GM12878 (cell line): ENCODE measurements around the gene LEF1. TPM values are rescaled to one million over a fixed set of nuclear protein-coding genes. Genes with fewer than 3 reads are reported as not detected.

Source experiments
- ATAC-seq: fragments of 200-7000 bp; cut with Tn5 transposase; 3 replicates; pipeline ENCODE4 v1.9.1; 2020; ENCODE audit warnings: mild to moderate bottlenecking, moderate library complexity
- BruUV-seq: library from RNA; stranded (reverse); fragments of 400-500 nt; replicated peaks from 2 replicates; lab custom pipeline; 2021; lab: Mats Ljungman, UMichigan
- CTCF ChIA-PET: fragments of 300-600 bp; sonication (Branson Sonifier 250); formaldehyde crosslinking; extraction: SDS; loops from one replicate; lab custom pipeline; 2021; ENCODE audit warnings: inconsistent platforms; lab: Yijun Ruan, JAX
- POLR2A ChIA-PET: fragments of 350-600 bp; formaldehyde crosslinking; extraction: SDS; loops from one replicate; lab custom pipeline; 2021; ENCODE audit warnings: inconsistent platforms; lab: Charles Lee
- RAD21 ChIA-PET: fragments of 300-600 bp; sonication (Branson Sonifier 250); formaldehyde crosslinking; loops from one replicate; lab custom pipeline; 2023; ENCODE audit warnings: antibody characterized with exemption; ENCODE audit not compliant: unreplicated experiment; lab: Charles Lee
- SMC1A ChIA-PET: fragments of 300-600 bp; sonication (Branson Sonifier 250); formaldehyde crosslinking; loops from one replicate; lab custom pipeline; 2023; ENCODE audit not compliant: unreplicated experiment, uncharacterized antibody; lab: Charles Lee
- DNase-seq: peaks from one replicate; pipeline ENCODE4 v3.0.0-alpha.2; 2011; ENCODE audit warnings: low read depth, low spot score
- FAIRE-seq: peaks from 3 replicates; lab custom pipeline; 2011; peaks lifted over from hg19 to GRCh38; lab: Jason Lieb, UNC
- H2AFZ ChIP-seq: 2 replicates; pipeline ENCODE4 v1.6.0; 2011; ENCODE audit warnings: low read depth, low read length, control low read depth; ENCODE audit not compliant: control insufficient read depth
- H3K27ac ChIP-seq: 2 replicates; pipeline ENCODE4 v1.5.1; 2011; ENCODE audit warnings: control low read depth; ENCODE audit not compliant: control insufficient read depth, insufficient read depth
- H3K27me3 ChIP-seq, 2 experiments: replicated peaks in 1 of 2; 2 replicates each; pipeline versions ENCODE4 v1.6.0 to v1.6.1; 2011; ENCODE audit warnings: low read length in 1 of 2; ENCODE audit not compliant: control insufficient read depth in 2 of 2, insufficient read depth in 2 of 2
- H3K36me3 ChIP-seq, 2 experiments: 2 replicates each; pipeline ENCODE4 v1.5.1; 2011; ENCODE audit warnings: low read length in 1 of 2; ENCODE audit not compliant: control insufficient read depth in 2 of 2, insufficient read depth in 2 of 2
- H3K4me1 ChIP-seq: 2 replicates; pipeline ENCODE4 v1.6.1; 2011; ENCODE audit warnings: mild to moderate bottlenecking, low read length, moderate library complexity, mixed read lengths; ENCODE audit not compliant: control insufficient read depth, insufficient read depth
- H3K4me2 ChIP-seq: 2 replicates; pipeline ENCODE4 v1.6.0; 2011; ENCODE audit warnings: control low read depth; ENCODE audit not compliant: control insufficient read depth, insufficient read depth
- H3K4me3 ChIP-seq: fragments of 200-600 bp; sonication (generic); 2 replicates; pipeline ENCODE4 v1.5.1; 2016
- H3K79me2 ChIP-seq: 2 replicates; pipeline ENCODE4 v1.6.0; 2011; ENCODE audit warnings: low read length; ENCODE audit not compliant: control insufficient read depth, insufficient read depth
- H3K9ac ChIP-seq: 2 replicates; pipeline ENCODE4 v1.8.0; 2011; ENCODE audit warnings: low read length, control low read depth, mixed read lengths; ENCODE audit not compliant: control insufficient read depth, insufficient read depth
- H3K9me3 ChIP-seq: replicated peaks from 3 replicates; pipeline ENCODE4 v1.5.1; 2011; ENCODE audit warnings: mild to moderate bottlenecking, low read length; ENCODE audit not compliant: control insufficient read depth, insufficient read depth
- H4K20me1 ChIP-seq: 2 replicates; pipeline ENCODE4 v1.6.0; 2011; ENCODE audit not compliant: control insufficient read depth, insufficient read depth
- BCL3 ChIP-seq: IDR thresholded peaks from 2 replicates; pipeline ENCODE4 v1.6.1; 2011; ENCODE audit warnings: borderline replicate concordance, low read depth, mild to moderate bottlenecking, moderate library complexity, low read length; ENCODE audit not compliant: insufficient read depth, poor library complexity, severe bottlenecking
- DPF2 ChIP-seq: fragments of 450-650 bp; IDR thresholded peaks from 2 replicates; pipeline ENCODE4 v1.6.1; 2017; ENCODE audit warnings: mild to moderate bottlenecking
- EGR1 ChIP-seq, 2 experiments: IDR thresholded peaks; 1 replicate in 1 of 2; 2 replicates in 1 of 2; pipeline ENCODE4 v1.6.1; 2011 to 2012; ENCODE audit warnings: low read depth in 2 of 2, low read length in 2 of 2, borderline replicate concordance in 1 of 2, mild to moderate bottlenecking in 1 of 2, moderate library complexity in 1 of 2
- NRF1 ChIP-seq: conservative IDR thresholded peaks from 2 replicates; pipeline ENCODE4 v1.6.1; 2011; ENCODE audit warnings: mild to moderate bottlenecking, low read depth, low read length, improper control_type of control experiment
- POLR2AphosphoS2 ChIP-seq: IDR thresholded peaks from 2 replicates; pipeline ENCODE4 v1.6.1; 2011; ENCODE audit warnings: low read depth, mild to moderate bottlenecking, low read length, improper control_type of control experiment, moderate library complexity
- RELA ChIP-seq: fragments of 450-650 bp; IDR thresholded peaks from 2 replicates; pipeline ENCODE4 v1.8.0; 2014; ENCODE audit warnings: borderline replicate concordance; ENCODE audit not compliant: partially characterized antibody
- RELB ChIP-seq: fragments of 450-650 bp; IDR thresholded peaks from 2 replicates; pipeline ENCODE4 v1.6.1; 2017; ENCODE audit warnings: low read depth, mild to moderate bottlenecking, moderate library complexity
- RFX5 ChIP-seq: IDR thresholded peaks from 2 replicates; pipeline ENCODE4 v1.6.1; 2011; ENCODE audit warnings: low read depth, low read length, improper control_type of control experiment
- SKIL ChIP-seq: fragments of 450-650 bp; IDR thresholded peaks from 2 replicates; pipeline ENCODE4 v1.6.1; 2017; ENCODE audit warnings: mild to moderate bottlenecking, low read depth, inconsistent platforms; ENCODE audit not compliant: poor library complexity, severe bottlenecking
- SMARCA5 ChIP-seq: fragments of 450-650 bp; IDR thresholded peaks from 2 replicates; pipeline ENCODE4 v1.6.1; 2017; ENCODE audit warnings: mild to moderate bottlenecking
- WRNIP1 ChIP-seq: IDR thresholded peaks from 2 replicates; pipeline ENCODE4 v1.6.1; 2011; ENCODE audit warnings: low read depth, low read length, improper control_type of control experiment, borderline replicate concordance
- ZBTB40 ChIP-seq: fragments of 450-650 bp; IDR thresholded peaks from 2 replicates; pipeline ENCODE4 v1.6.1; 2016; ENCODE audit warnings: mild to moderate bottlenecking, moderate library complexity, borderline replicate concordance
- ZNF207 ChIP-seq: fragments of 450-650 bp; IDR thresholded peaks from 2 replicates; pipeline ENCODE4 v1.6.1; 2014; ENCODE audit warnings: antibody characterized with exemption, mild to moderate bottlenecking, borderline replicate concordance
- WGBS: methylation state at CpG from one replicate; pipeline ENCODE4 v1.1.6; 2016; ENCODE audit warnings: low lambda C conversion rate; ENCODE audit not compliant: insufficient replicate concordance, insufficient coverage; ENCODE audit errors: missing lambda C conversion rate; 5-methylcytosine and 5-hydroxymethylcytosine counted together
- in situ Hi-C: fragments of 300-500 bp; cut with MboI; formaldehyde crosslinking; loops from 9 replicates; pipeline ENCODE4 v1.14.3; 2018; ENCODE audit warnings: mixed read lengths
- intact Hi-C: fragments of 100-400 bp; cut with micrococcal nuclease; formaldehyde crosslinking; loops from one replicate; pipeline ENCODE4 v1.14.2; 2022; ENCODE audit not compliant: unreplicated experiment
- polyA plus RNA-seq, 11 experiments: library from polyadenylated mRNA; depleted of rRNA in 4 of 11; unstranded in 6 of 11; stranded (reverse) in 5 of 11; fragments of >200 nt; fragmentation: Nextera tagmentation in 4 of 11; fragmentation: Illumina TruSeq in 1 of 11; extraction: Ambion mirVana in 4 of 11; extraction: Trizol in 1 of 11; gene quantifications; 1 replicate in 1 of 11; 2 replicates in 10 of 11; pipeline versions ENCODE4 v1.2.1 to v1.2.3, GENCODE V29; 2011 to 2016; ENCODE audit warnings: inconsistent platforms in 2 of 11, missing spikeins in 2 of 11, low read depth in 1 of 11
- total RNA-seq, 4 experiments: library from RNA; depleted of rRNA in 3 of 4; stranded (reverse); fragments of >200 nt in 3 of 4; fragmentation: Illumina TruSeq in 1 of 4; extraction: Trizol in 1 of 4; gene quantifications; 2 replicates each; pipeline versions ENCODE4 v1.2.1 to v1.2.3, GENCODE V29; 2013 to 2021

The LEF1 gene
- total and polyA plus RNA-seq, 10 of the 15 experiments (the other 5 are each of a cell fraction or from before 2014, with no cell fraction given), result 10.2 to 38.1 (median 19.5) TPM

- TF ChIP-seq NRF1, result no peak
- no peak for TF ChIP-seq RELB
- no peak for TF ChIP-seq ZNF207
- no peak for TF ChIP-seq ZBTB40
- no peak for TF ChIP-seq BCL3
- no peak for TF ChIP-seq WRNIP1
- no peak for TF ChIP-seq DPF2
- TF ChIP-seq RELA, result no peak
- no peak for TF ChIP-seq EGR1 (IDR thresholded peaks at IDR 0.05; ENCODE audit: borderline replicate concordance in 1 of 2, low read depth in 2 of 2, low read length in 2 of 2)
- TF ChIP-seq POLR2AphosphoS2, result no peak
- no peak for TF ChIP-seq SKIL
- TF ChIP-seq SMARCA5, result no peak
- TF ChIP-seq RFX5, result no peak
- no peak overlapping the region for H2AFZ ChIP-seq
- no peak overlapping the region for H3K9ac ChIP-seq
- H4K20me1 ChIP-seq, result no peaks in the 10 kb centered on the region
- BruUV-seq, result no TSS peak
- CTCF ChIA-PET, result interaction anchor here (0.7 to 1.5 kb wide), 7 partner anchors 9 to 559 kb away, joined by 3 to 5 read pairs (median 3); no protein-coding TSS in a partner anchor
- ATAC-seq (no peak), FAIRE-seq (no peak), DNase-seq (no peak)
- H3K4me1 ChIP-seq, result no peaks in the 10 kb centered on the region
- no peaks in the 10 kb centered on the region for H3K27me3 ChIP-seq
- 100% methylated on average over 5 of the region's 5 CpGs for WGBS
- H3K4me2 ChIP-seq, result no peak overlapping the region
- SMC1A ChIA-PET, result interaction anchor here (0.6 to 1.9 kb wide), 11 partner anchors 10 to 625 kb away, joined by 3 to 6 read pairs (median 4); no protein-coding TSS in a partner anchor
- POLR2A ChIA-PET, result interaction anchor here (1.1 kb wide), 1 partner anchor 18 kb away, joined by 3 read pairs; no protein-coding TSS in a partner anchor
- intact Hi-C loops, result no loop called here
- H3K36me3 ChIP-seq, result peaks cover 3 to 16% of the 10 kb centered on the region in 2 experiments; a peak in 3 of 4 replicates
- H3K27ac ChIP-seq, result no peak overlapping the region
- in situ Hi-C loops, result no loop called here
- no peaks in the 10 kb centered on the region for H3K9me3 ChIP-seq
- H3K4me3 ChIP-seq, result no peak overlapping the region
- RAD21 ChIA-PET, result interaction anchor here (0.8 kb wide), 1 partner anchor 20 kb away, joined by 3 read pairs; no protein-coding TSS in a partner anchor
- no peaks in the 10 kb centered on the region for H3K79me2 ChIP-seq
Observed at GRCh38 chr4:108013955-108014354, 154.8 kb downstream of the LEF1 start.
